Measurements from ENCODE around the gene ZNF598. TPM values are rescaled to one million over a fixed set of nuclear protein-coding genes. Genes with fewer than 3 reads are reported as not detected.

The ZNF598 gene
- total and polyA plus RNA-seq, 10 of the 15 experiments (the other 5 are each of a cell fraction or from before 2014, with no cell fraction given) = 0.08 to 74.0 (median 14.4) TPM

DNA sequence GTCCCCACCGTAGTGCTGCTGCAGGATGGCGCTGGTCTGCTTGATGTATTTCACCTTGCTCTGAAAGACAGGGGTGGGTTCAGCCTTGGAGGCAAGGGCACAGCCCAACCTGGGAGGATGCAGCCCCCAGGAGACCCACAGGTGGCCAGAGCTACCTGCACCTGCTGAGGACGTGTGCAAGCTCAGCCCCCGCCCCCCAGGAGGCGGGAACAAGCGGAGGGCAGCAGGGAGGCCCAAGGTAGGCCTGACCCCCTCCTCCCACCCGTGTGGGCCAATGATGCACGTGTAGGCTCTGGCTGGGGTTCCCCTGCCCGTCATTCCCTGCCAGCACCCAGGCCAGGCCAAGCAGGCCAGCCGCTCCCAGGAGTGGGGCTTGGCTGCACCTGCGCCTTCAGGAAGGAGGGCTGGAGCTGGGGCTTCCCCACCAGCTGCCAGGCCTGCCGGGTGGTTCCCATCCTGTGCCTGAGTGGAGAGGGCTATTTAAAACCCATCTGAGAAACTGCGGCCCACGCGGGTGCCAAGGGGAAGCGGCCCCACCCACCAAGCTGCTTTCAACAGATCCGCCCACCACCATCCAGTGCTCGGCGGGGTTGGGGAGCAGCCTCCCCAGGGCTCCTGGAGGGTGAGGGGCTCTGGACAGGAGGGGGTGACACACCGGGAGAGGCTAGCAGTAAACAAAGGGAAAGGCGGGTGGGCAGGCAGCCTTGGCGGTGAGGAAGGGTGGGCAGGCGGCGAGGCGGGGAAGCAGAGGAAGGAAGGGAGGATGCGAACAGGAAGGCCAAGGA is 34.2 kb upstream of the ZNF598 start:
- H3K4me2 ChIP-seq (ENCODE audit: control insufficient read depth, insufficient read depth) = peak overlapping the region; percentile 30; the same call in 1 of the 2 replicates
- H3K9me3 ChIP-seq (replicated peaks; ENCODE audit: control insufficient read depth, insufficient read depth, low read length) = no peaks in the 10 kb centered on the region
- peaks cover 0 to 1% of the 10 kb centered on the region in 2 experiments; a peak in 2 of 4 replicates for H3K36me3 ChIP-seq (ENCODE audit: control insufficient read depth in 2 of 2, insufficient read depth in 2 of 2, low read length in 1 of 2)
- DNase-seq (ENCODE audit: low read depth, low spot score) (no peak), ATAC-seq (peak; percentile 6), FAIRE-seq (no peak)
- WGBS (ENCODE audit: insufficient coverage, insufficient replicate concordance, low lambda C conversion rate, missing lambda C conversion rate) = 49% methylated on average over 18 of the region's 26 CpGs
- POLR2A ChIA-PET = interaction anchor here (0.6 to 2.3 kb wide), 2 partner anchors 21 to 111 kb away, joined by 5 to 11 read pairs; partner anchors contain the start of gene TRAF7
- BruUV-seq (replicated peaks) = no TSS peak
- H3K4me3 ChIP-seq = no peak overlapping the region
- H4K20me1 ChIP-seq (ENCODE audit: control insufficient read depth, insufficient read depth) = no peaks in the 10 kb centered on the region
- H3K27ac ChIP-seq (ENCODE audit: control insufficient read depth, insufficient read depth) = no peak overlapping the region
- intact Hi-C loops (cut with micrococcal nuclease; ENCODE audit: unreplicated experiment) = no loop called here
- peaks cover 15% of the 10 kb centered on the region for H3K79me2 ChIP-seq (ENCODE audit: control insufficient read depth, insufficient read depth, low read length)
- H2AFZ ChIP-seq (ENCODE audit: control insufficient read depth, low read depth, low read length) = peak overlapping the region; percentile 15; the same call in 1 of the 2 replicates
- TF ChIP-seq EED (IDR thresholded peaks at IDR 0.05; ENCODE audit: low read depth) = 0 out of 2 replicates have a peak, but pooled peaks have one; percentile 18
- peak; percentile 83 for TF ChIP-seq TCF12 (IDR thresholded peaks at IDR 0.05; ENCODE audit: low read depth, low read length)
- no peak for TF ChIP-seq SREBF2 (IDR thresholded peaks at IDR 0.05; ENCODE audit: low read length)
- peak; percentile 48; the same call in 1 of the 2 replicates for TF ChIP-seq TCF3 (IDR thresholded peaks at IDR 0.05; ENCODE audit: borderline replicate concordance, insufficient read depth, low read depth, low read length)
- TF ChIP-seq, protein P1, sequence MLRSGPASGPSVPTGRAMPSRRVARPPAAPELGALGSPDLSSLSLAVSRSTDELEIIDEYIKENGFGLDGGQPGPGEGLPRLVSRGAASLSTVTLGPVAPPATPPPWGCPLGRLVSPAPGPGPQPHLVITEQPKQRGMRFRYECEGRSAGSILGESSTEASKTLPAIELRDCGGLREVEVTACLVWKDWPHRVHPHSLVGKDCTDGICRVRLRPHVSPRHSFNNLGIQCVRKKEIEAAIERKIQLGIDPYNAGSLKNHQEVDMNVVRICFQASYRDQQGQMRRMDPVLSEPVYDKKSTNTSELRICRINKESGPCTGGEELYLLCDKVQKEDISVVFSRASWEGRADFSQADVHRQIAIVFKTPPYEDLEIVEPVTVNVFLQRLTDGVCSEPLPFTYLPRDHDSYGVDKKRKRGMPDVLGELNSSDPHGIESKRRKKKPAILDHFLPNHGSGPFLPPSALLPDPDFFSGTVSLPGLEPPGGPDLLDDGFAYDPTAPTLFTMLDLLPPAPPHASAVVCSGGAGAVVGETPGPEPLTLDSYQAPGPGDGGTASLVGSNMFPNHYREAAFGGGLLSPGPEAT (IDR thresholded peaks at IDR 0.05; ENCODE audit: low read depth) = peak; percentile 45; the same call in 1 of the 2 replicates
- peak; percentile 49 to 57; a peak in 2 of 4 replicates for TF ChIP-seq IKZF2 (IDR thresholded peaks at IDR 0.05)
- TF ChIP-seq BHLHE40 (IDR thresholded peaks at IDR 0.05; ENCODE audit: borderline replicate concordance in 1 of 2, low read depth in 2 of 2, low read length in 1 of 2) = peak; percentile 68 to 85; a peak in 3 of 4 replicates
- TF ChIP-seq IKZF1 (conservative IDR thresholded peaks at IDR 0.05) = peak; percentile 87
- TF ChIP-seq EGR1 (IDR thresholded peaks at IDR 0.05; ENCODE audit: borderline replicate concordance in 1 of 2, low read depth in 2 of 2, low read length in 2 of 2) = 0 out of 3 replicates have a peak, but pooled peaks of 1 of the 2 experiments have one; percentile 26
- TF ChIP-seq, protein P2, sequence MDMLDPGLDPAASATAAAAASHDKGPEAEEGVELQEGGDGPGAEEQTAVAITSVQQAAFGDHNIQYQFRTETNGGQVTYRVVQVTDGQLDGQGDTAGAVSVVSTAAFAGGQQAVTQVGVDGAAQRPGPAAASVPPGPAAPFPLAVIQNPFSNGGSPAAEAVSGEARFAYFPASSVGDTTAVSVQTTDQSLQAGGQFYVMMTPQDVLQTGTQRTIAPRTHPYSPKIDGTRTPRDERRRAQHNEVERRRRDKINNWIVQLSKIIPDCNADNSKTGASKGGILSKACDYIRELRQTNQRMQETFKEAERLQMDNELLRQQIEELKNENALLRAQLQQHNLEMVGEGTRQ (IDR thresholded peaks at IDR 0.05; ENCODE audit: borderline replicate concordance, low read depth, low read length) = no peak
- TF ChIP-seq CBX5 (IDR thresholded peaks at IDR 0.05; ENCODE audit: low read depth) = no peak
- TF ChIP-seq ASH2L (IDR thresholded peaks at IDR 0.05; ENCODE audit: borderline replicate concordance, low read depth) = no peak
- TF ChIP-seq KAT2A (conservative IDR thresholded peaks at IDR 0.05; ENCODE audit: control insufficient read depth, low read depth, low read length) = no peak
- peak; percentile 12 for TF ChIP-seq MEF2B (IDR thresholded peaks at IDR 0.05; ENCODE audit: partially characterized antibody, poor library complexity, severe bottlenecking)
- TF ChIP-seq ATF7 (IDR thresholded peaks at IDR 0.05; ENCODE audit: low read depth) = no peak
- CTCF ChIA-PET = no interaction called here
- SMC1A ChIA-PET (ENCODE audit: uncharacterized antibody, unreplicated experiment) = no interaction called here
- RAD21 ChIA-PET (ENCODE audit: unreplicated experiment) = interaction anchor here (0.9 kb wide), 1 partner anchor 22 kb away, joined by 3 read pairs; no protein-coding TSS in a partner anchor
- H3K4me1 ChIP-seq (ENCODE audit: control insufficient read depth, insufficient read depth, low read length) = peaks cover 22% of the 10 kb centered on the region
- in situ Hi-C loops (cut with MboI) = no loop called here
- H3K9ac ChIP-seq (ENCODE audit: control insufficient read depth, insufficient read depth, low read length) = no peak overlapping the region; the same call in 1 of the 2 replicates
- no peaks in the 10 kb centered on the region for H3K27me3 ChIP-seq (replicated peaks in 1 of 2; ENCODE audit: control insufficient read depth in 2 of 2, insufficient read depth in 2 of 2, low read length in 1 of 2)
